Measurements from ENCODE around the gene TMEM131L. TPM values are rescaled to one million over a fixed set of nuclear protein-coding genes. Genes with fewer than 3 reads are reported as not detected.

The TMEM131L gene
- total RNA-seq, 1 experiment from 2014 or later = 14.6 TPM

GRCh38 chr4:153485860-153486259 lies 19.7 kb downstream of the TMEM131L start:
- no peak overlapping the region for H2AFZ ChIP-seq (ENCODE audit: low read length)
- H2BK120ac ChIP-seq (ENCODE audit: low read depth, low read length, poor library complexity, severe bottlenecking) = no peak overlapping the region
- Mint-ChIP-seq H3K27ac (peak overlapping the region in 1 of 3 experiments; percentile 77; a peak in 3 of 7 replicates), H3K4me1 (peaks cover 52% of the 10 kb centered on the region in 2 experiments), H3K4me3 (no peak overlapping the region), H3K27me3 (ENCODE audit: low read depth) (no peaks in the 10 kb centered on the region), H3K9me3 (no peaks in the 10 kb centered on the region), H3K36me3 (ENCODE audit: insufficient read depth in 1 of 3, low read depth in 3 of 3) (peaks cover 0 to 4% (median 4%) of the 10 kb centered on the region in 3 experiments; a peak in 5 of 7 replicates)
- H3K23me2 ChIP-seq (ENCODE audit: insufficient read length, low read depth, low read length, poor library complexity, severe bottlenecking) = no peaks in the 10 kb centered on the region
- H3K9ac ChIP-seq (ENCODE audit: extremely low read depth, insufficient read length, low read length) = no peak overlapping the region
- no CpG with 5 or more reads among the region's 5 CpGs for WGBS (ENCODE audit: extremely low coverage, insufficient read length, low lambda C conversion rate)
- no peak overlapping the region for H2BK12ac ChIP-seq (ENCODE audit: insufficient read length, low read depth, low read length)
- H3K27ac ChIP-seq (ENCODE audit: insufficient read length, low read depth, low read length) = no peak overlapping the region
- no peak overlapping the region for H4K8ac ChIP-seq (replicated peaks; ENCODE audit: insufficient read length, low read depth, low read length)
- peaks cover 4% of the 10 kb centered on the region for H3K79me1 ChIP-seq (ENCODE audit: insufficient read depth, low read depth, low read length, poor library complexity, severe bottlenecking)
- no peaks in the 10 kb centered on the region for H4K20me1 ChIP-seq (ENCODE audit: control insufficient read depth, insufficient read depth, insufficient read length)
- no peak overlapping the region for H3T11ph ChIP-seq (ENCODE audit: low read length)
- DNase-seq = no peak
- no peak overlapping the region for H4K91ac ChIP-seq (ENCODE audit: insufficient read length, low read depth, low read length)
- no peak overlapping the region for H3K4ac ChIP-seq (ENCODE audit: low read depth, low read length)
- no peak overlapping the region for H3K14ac ChIP-seq (ENCODE audit: insufficient read depth, low read length)
- H3K79me2 ChIP-seq (ENCODE audit: insufficient read depth, low read length) = peaks cover 2% of the 10 kb centered on the region; the same call in 1 of the 2 replicates
- H3K56ac ChIP-seq (ENCODE audit: insufficient read length, low read depth, low read length) = no peak overlapping the region
- H2AK5ac ChIP-seq (ENCODE audit: insufficient read length, low read length) = no peak overlapping the region
- no peak overlapping the region for H4K5ac ChIP-seq (ENCODE audit: insufficient read length, low read depth, low read length)
- H2BK5ac ChIP-seq (ENCODE audit: insufficient read length, low read length) = no peak overlapping the region
- no peak overlapping the region for H3K23ac ChIP-seq (ENCODE audit: insufficient read length, low read depth, low read length)
- H2BK20ac ChIP-seq (ENCODE audit: low read depth, low read length, poor library complexity, severe bottlenecking) = no peak overlapping the region
- no peak overlapping the region for H3K18ac ChIP-seq (ENCODE audit: insufficient read length, low read depth, low read length)
- H3K9me3 ChIP-seq (ENCODE audit: control insufficient read depth, low read depth, low read length) = no peaks in the 10 kb centered on the region
- H3K4me1 ChIP-seq (ENCODE audit: insufficient read depth, low read length) = peaks cover 11% of the 10 kb centered on the region; the same call in 1 of the 2 replicates
- no peak for TF ChIP-seq CTCF (conservative IDR thresholded peaks at IDR 0.05)
- no peaks in the 10 kb centered on the region for H3K27me3 ChIP-seq (ENCODE audit: insufficient read depth, low read length)
- H2BK15ac ChIP-seq (ENCODE audit: low read depth, low read length) = no peak overlapping the region
- H3K4me2 ChIP-seq (ENCODE audit: insufficient read depth, insufficient read length, low read length) = no peak overlapping the region

All from H9 (cell line).